HepG2 (cell line): ENCODE measurements around the gene CNOT8. TPM values are rescaled to one million over a fixed set of nuclear protein-coding genes. Genes with fewer than 3 reads are reported as not detected.

Experiments used
- AKAP8 ChIP-seq: sonication (generic); formaldehyde crosslinking; IDR thresholded peaks from 2 replicates; pipeline ENCODE4 v1.5.1; 2020; ENCODE audit warnings: mild to moderate bottlenecking, missing genetic modification reagents
- ARHGAP35 ChIP-seq: sonication (generic); formaldehyde crosslinking; IDR thresholded peaks from 2 replicates; pipeline ENCODE4 v1.9.0; 2022; ENCODE audit warnings: mild to moderate bottlenecking, inconsistent platforms, moderate library complexity, missing genetic modification reagents, borderline replicate concordance
- FOXP4 ChIP-seq: sonication (generic); formaldehyde crosslinking; IDR thresholded peaks from 2 replicates; pipeline ENCODE4 v1.4.0; 2020; ENCODE audit warnings: missing genetic modification reagents
- GPN1 ChIP-seq: sonication (generic); formaldehyde crosslinking; IDR thresholded peaks from 2 replicates; pipeline ENCODE4 v1.5.1; 2020; ENCODE audit warnings: missing genetic modification reagents, borderline replicate concordance
- HOXD1 ChIP-seq: sonication (generic); formaldehyde crosslinking; IDR thresholded peaks from 2 replicates; pipeline ENCODE4 v1.5.0; 2020; ENCODE audit warnings: missing genetic modification reagents
- NCOA5 ChIP-seq: sonication (generic); formaldehyde crosslinking; IDR thresholded peaks from 2 replicates; pipeline ENCODE4 v1.4.0; 2020; ENCODE audit warnings: missing genetic modification reagents
- PRDM4 ChIP-seq: sonication (generic); formaldehyde crosslinking; IDR thresholded peaks from 2 replicates; pipeline ENCODE4 v1.9.0; 2021; ENCODE audit warnings: missing genetic modification reagents, borderline replicate concordance
- SIX4 ChIP-seq: sonication (generic); formaldehyde crosslinking; IDR thresholded peaks from 2 replicates; pipeline ENCODE4 v1.4.0; 2020; ENCODE audit warnings: missing genetic modification reagents
- SMAD1 ChIP-seq: sonication (generic); formaldehyde crosslinking; IDR thresholded peaks from 2 replicates; pipeline ENCODE4 v1.4.0; 2020; ENCODE audit warnings: missing genetic modification reagents, low read depth, mild to moderate bottlenecking, borderline replicate concordance
- SP1 ChIP-seq, 2 experiments: fragments of 450-650 bp in 1 of 2; sonication (generic) in 1 of 2; formaldehyde crosslinking in 1 of 2; IDR thresholded peaks; 2 replicates each; pipeline versions ENCODE4 v1.4.0 to v1.6.1; 2016 to 2020; ENCODE audit warnings: missing genetic modification reagents in 1 of 2
- SYNCRIP ChIP-seq: fragments of 200-400 bp; formaldehyde crosslinking; IDR thresholded peaks from 2 replicates; pipeline ENCODE4 v1.6.1; 2018; ENCODE audit warnings: mild to moderate bottlenecking, low read depth, low read length; ENCODE audit not compliant: insufficient read depth
- TMF1 ChIP-seq: sonication (generic); formaldehyde crosslinking; IDR thresholded peaks from 2 replicates; pipeline ENCODE4 v1.8.1; 2022; ENCODE audit warnings: low read depth, missing genetic modification reagents
- ZBTB39 ChIP-seq: sonication (generic); formaldehyde crosslinking; IDR thresholded peaks from 2 replicates; pipeline ENCODE4 v1.5.0; 2020; ENCODE audit warnings: missing genetic modification reagents
- ZMYM4 ChIP-seq: sonication (generic); formaldehyde crosslinking; IDR thresholded peaks from 2 replicates; pipeline ENCODE4 v1.8.1; 2023; ENCODE audit warnings: mild to moderate bottlenecking, missing genetic modification reagents
- ZNF10 ChIP-seq: sonication (generic); formaldehyde crosslinking; IDR thresholded peaks from 2 replicates; pipeline ENCODE4 v1.4.0; 2020; ENCODE audit warnings: mild to moderate bottlenecking, low read depth, missing genetic modification reagents, borderline replicate concordance
- ZNF124 ChIP-seq: sonication (generic); formaldehyde crosslinking; IDR thresholded peaks from 2 replicates; pipeline ENCODE4 v1.4.0; 2020; ENCODE audit warnings: missing genetic modification reagents
- ZNF576 ChIP-seq: sonication (generic); formaldehyde crosslinking; IDR thresholded peaks from 2 replicates; pipeline ENCODE4 v1.4.0; 2020; ENCODE audit warnings: mild to moderate bottlenecking, missing genetic modification reagents
- ZNF670 ChIP-seq: sonication (generic); formaldehyde crosslinking; IDR thresholded peaks from 2 replicates; pipeline ENCODE4 v1.8.0; 2022; ENCODE audit warnings: mild to moderate bottlenecking, missing genetic modification reagents, borderline replicate concordance
- ZNF777 ChIP-seq: sonication (generic); formaldehyde crosslinking; IDR thresholded peaks from 2 replicates; pipeline ENCODE4 v1.4.0; 2020; ENCODE audit warnings: missing genetic modification reagents
- ZSCAN5A ChIP-seq: sonication (generic); formaldehyde crosslinking; IDR thresholded peaks from 2 replicates; pipeline ENCODE4 v1.8.0; 2022; ENCODE audit warnings: mild to moderate bottlenecking, missing genetic modification reagents, borderline replicate concordance
- polyA plus RNA-seq, 8 experiments: library from polyadenylated mRNA; depleted of rRNA in 3 of 8; stranded (reverse) in 7 of 8; unstranded in 1 of 8; fragments of >200 nt; fragmentation: Illumina TruSeq in 4 of 8; extraction: Trizol in 4 of 8; gene quantifications; 2 replicates each; pipeline versions ENCODE4 v1.2.1 to v1.2.3, GENCODE V29; 2011 to 2016; ENCODE audit warnings: low read depth in 4 of 8, missing spikeins in 1 of 8, mixed read lengths in 1 of 8; ENCODE audit not compliant: insufficient read depth in 1 of 8
- total RNA-seq, 5 experiments: library from RNA; depleted of rRNA; stranded (reverse); fragments of >200 nt; fragmentation: Illumina TruSeq; extraction: Trizol; gene quantifications; 2 replicates each; pipeline ENCODE4 v1.2.3, GENCODE V29; 2016; ENCODE audit warnings: low read depth in 1 of 5

CNOT8 gene
- total and polyA plus RNA-seq, 2 of the 13 experiments (the other 11 are each of a cell fraction or from before 2014, with no cell fraction given) = 37.1 to 74.9 TPM

GRCh38 chr5:154842689-154843530, 15.5 kb upstream of the CNOT8 start (continued):
- TF ChIP-seq TMF1 = no peak
- no peak for TF ChIP-seq SYNCRIP
- TF ChIP-seq ZMYM4 (CRISPR knock-in tag) = peak; percentile 38
- no peak for TF ChIP-seq ZBTB39 (CRISPR knock-in tag)
- TF ChIP-seq ZNF124 (CRISPR knock-in tag) = peak; percentile 70; the same call in 1 of the 2 replicates
- TF ChIP-seq HOXD1 (CRISPR knock-in tag) = no peak
- TF ChIP-seq PRDM4 (CRISPR knock-in tag) = no peak
- no peak for TF ChIP-seq GPN1 (CRISPR knock-in tag)
- TF ChIP-seq ZNF670 (CRISPR knock-in tag) = no peak
- TF ChIP-seq ZNF777 (CRISPR knock-in tag) = no peak
- TF ChIP-seq ZNF10 (CRISPR knock-in tag) = no peak
- peak; percentile 59; the same call in 1 of the 2 replicates for TF ChIP-seq AKAP8 (CRISPR knock-in tag)
- TF ChIP-seq FOXP4 (CRISPR knock-in tag) = peak; percentile 99
- TF ChIP-seq NCOA5 (CRISPR knock-in tag) = no peak
- no peak for TF ChIP-seq SMAD1 (CRISPR knock-in tag)
- no peak for TF ChIP-seq ZNF576
- no peak for TF ChIP-seq SP1 (IDR thresholded peaks at IDR 0.05)
- TF ChIP-seq SP1 (CRISPR knock-in tag; IDR thresholded peaks at IDR 0.05) = no peak
- no peak for TF ChIP-seq SIX4 (CRISPR knock-in tag)
- TF ChIP-seq ARHGAP35 = no peak
- TF ChIP-seq ZSCAN5A (CRISPR knock-in tag) = no peak
